Esophagus muscularis mucosa (tissue), 4 donors: ENCODE data around the gene CDH4. TPM values are rescaled to one million over a fixed set of nuclear protein-coding genes. Genes with fewer than 3 reads are reported as not detected.

Experiments
- DNase-seq: peaks from one replicate; pipeline ENCODE4 v3.0.0-alpha.2; 2017; ENCODE audit errors: extremely low spot score
- H3K27ac ChIP-seq, 4 donors: fragments of 200-600 bp; sonication (generic); replicated peaks in 1 of 4; 1 replicate in 3 of 4; 2 replicates in 1 of 4; pipeline ENCODE4 v1.5.1; 2016 to 2019; ENCODE audit warnings: mild to moderate bottlenecking in 1 of 4
- H3K27me3 ChIP-seq, 4 donors: fragments of 200-600 bp; sonication (generic); one replicate each; pipeline versions ENCODE4 v1.5.1 to v1.6.0; 2016 to 2019
- H3K36me3 ChIP-seq, 4 donors: fragments of 200-600 bp; sonication (generic); one replicate each; pipeline ENCODE4 v1.5.1; 2016 to 2019
- H3K4me1 ChIP-seq, 4 donors: fragments of 200-600 bp; sonication (generic); one replicate each; pipeline ENCODE4 v1.5.1; 2016 to 2019
- H3K4me3 ChIP-seq, 4 donors: fragments of 200-600 bp; sonication (generic); 1 replicate in 2 of 4; 2 replicates in 2 of 4; pipeline ENCODE4 v1.5.1; 2016 to 2019; ENCODE audit warnings: mild to moderate bottlenecking in 4 of 4, moderate library complexity in 1 of 4
- H3K9me3 ChIP-seq, 4 donors: fragments of 200-600 bp; sonication (generic); 1 replicate in 3 of 4; 2 replicates in 1 of 4; pipeline ENCODE4 v1.5.1; 2016 to 2019
- CTCF ChIP-seq, 3 experiments: fragments of 200-600 bp in 2 of 3; fragments of 450-650 bp in 1 of 3; sonication (generic) in 2 of 3; IDR thresholded peaks; one replicate each; pipeline ENCODE4 v1.5.1; 2017 to 2019; ENCODE audit warnings: antibody characterized with exemption in 3 of 3, mild to moderate bottlenecking in 2 of 3, moderate library complexity in 1 of 3
- EP300 ChIP-seq: sonication (generic); formaldehyde crosslinking; IDR thresholded peaks from one replicate; pipeline ENCODE4 v1.6.1; 2017; ENCODE audit warnings: antibody characterized with exemption
- POLR2A ChIP-seq: fragments of 450-650 bp; IDR thresholded peaks from one replicate; pipeline ENCODE4 v1.6.1; 2017; ENCODE audit warnings: antibody characterized with exemption, moderate library complexity, mild to moderate bottlenecking, low read depth
- POLR2AphosphoS5 ChIP-seq, 2 donors: sonication (generic); formaldehyde crosslinking; IDR thresholded peaks; one replicate each; pipeline ENCODE4 v1.6.1; 2017; ENCODE audit warnings: antibody characterized with exemption in 2 of 2
- WGBS: methylation state at CpG from one replicate; pipeline ENCODE4 v1.1.5; 2018; 5-methylcytosine and 5-hydroxymethylcytosine counted together
- intact Hi-C: fragments of 100-400 bp; cut with DNase I; formaldehyde crosslinking; loops from one replicate; pipeline ENCODE4 v1.15.1; 2023
- total RNA-seq, 4 donors: library from RNA; depleted of rRNA; stranded (reverse); fragments of >200 nt; gene quantifications; one replicate each; pipeline versions ENCODE4 v1.1.0 to v1.2.1, GENCODE V29; 2016

The CDH4 gene
- total RNA-seq, 4 donors from 2014 or later, result 0.42 to 1.3 (median 0.48) TPM

- no peak overlapping the region for H3K27ac ChIP-seq
- H3K4me1 ChIP-seq, result no peaks in the 10 kb centered on the region
- peaks cover 0 to 4% (median 0%) of the 10 kb centered on the region in 4 donors for H3K9me3 ChIP-seq
- no peak for DNase-seq
- H3K27me3 ChIP-seq, result peaks cover 0 to 17% (median 0%) of the 10 kb centered on the region in 4 donors
- 82% methylated on average over 25 of the region's 25 CpGs for WGBS
- TF ChIP-seq CTCF (IDR thresholded peaks at IDR 0.05), result no peak
- no peak for TF ChIP-seq POLR2AphosphoS5 (IDR thresholded peaks at IDR 0.05)
- intact Hi-C loops, result no loop called here
- H3K4me3 ChIP-seq, result no peak overlapping the region
- H3K36me3 ChIP-seq, result no peaks in the 10 kb centered on the region
These were observed 285.4 kb downstream of the CDH4 start for GRCh38 chr20:61537239-61538182.

GRCh38 chr20:61538183-61538942 is 286.3 kb downstream of the CDH4 start:
- intact Hi-C loops, result no loop called here
- H3K4me3 ChIP-seq, result no peak overlapping the region
- DNase-seq, result no peak
- no peaks in the 10 kb centered on the region for H3K4me1 ChIP-seq
- peaks cover 0 to 11% (median 0%) of the 10 kb centered on the region in 4 donors for H3K27me3 ChIP-seq
- no peak overlapping the region for H3K27ac ChIP-seq
- no peak for TF ChIP-seq POLR2A
- no peak for TF ChIP-seq POLR2AphosphoS5 (IDR thresholded peaks at IDR 0.05)
- no peak for TF ChIP-seq EP300
- TF ChIP-seq CTCF (IDR thresholded peaks at IDR 0.05), result no peak
- H3K36me3 ChIP-seq, result no peaks in the 10 kb centered on the region
- WGBS, result 80% methylated on average over 13 of the region's 14 CpGs
- peaks cover 0 to 4% (median 0%) of the 10 kb centered on the region in 4 donors for H3K9me3 ChIP-seq

GRCh38 chr20:61538943-61539265 is 286.8 kb downstream of the CDH4 start:
- peaks cover 0 to 4% (median 0%) of the 10 kb centered on the region in 4 donors for H3K9me3 ChIP-seq
- TF ChIP-seq POLR2AphosphoS5 (IDR thresholded peaks at IDR 0.05), result no peak
- no peak for TF ChIP-seq CTCF (IDR thresholded peaks at IDR 0.05)
- TF ChIP-seq POLR2A, result no peak
- no peak for TF ChIP-seq EP300
- H3K4me3 ChIP-seq, result no peak overlapping the region
- H3K27me3 ChIP-seq, result peaks cover 0 to 14% (median 0%) of the 10 kb centered on the region in 4 donors
- DNase-seq, result no peak
- H3K4me1 ChIP-seq, result no peaks in the 10 kb centered on the region
- 100% methylated on average over 5 of the region's 8 CpGs for WGBS
- no peaks in the 10 kb centered on the region for H3K36me3 ChIP-seq
- intact Hi-C loops, result no loop called here
- H3K27ac ChIP-seq, result no peak overlapping the region

GRCh38 chr20:61539706-61540360 is 287.8 kb downstream of the CDH4 start:
- Histone ChIP-seq H3K9me3 (peaks cover 0 to 4% (median 0%) of the 10 kb centered on the region in 4 donors), H3K4me1 (no peaks in the 10 kb centered on the region), H3K4me3 (no peak overlapping the region), H3K27ac (no peak overlapping the region), H3K36me3 (no peaks in the 10 kb centered on the region), H3K27me3 (peaks cover 0 to 15% (median 0%) of the 10 kb centered on the region in 4 donors)
- WGBS, result 87% methylated on average over 19 of the region's 19 CpGs
- TF ChIP-seq EP300 (no peak), CTCF (IDR thresholded peaks at IDR 0.05) (no peak), POLR2AphosphoS5 (IDR thresholded peaks at IDR 0.05) (no peak), POLR2A (no peak)
- intact Hi-C loops, result no loop called here
- DNase-seq, result no peak
